Heart right ventricle (tissue), 16 donors: Measurements from ENCODE around the gene ZNF799. TPM values are rescaled to one million over a fixed set of nuclear protein-coding genes. Genes with fewer than 3 reads are reported as not detected.
A peak's percentile ranks its signal among the peaks of the same experiment; 100 is the strongest.
"Not testable (repeated sequence)": the region's sequence is repeated elsewhere in the genome, so short reads cannot be mapped to it uniquely, and the experiment has no call there.

Source experiments
- ATAC-seq, 8 donors: fragments of 200-7000 bp; cut with Tn5 transposase; one replicate each; pipeline ENCODE4 v1.9.1; 2020; ENCODE audit warnings: mild to moderate bottlenecking in 8 of 8, moderate library complexity in 8 of 8, moderate number of reproducible peaks in 1 of 8
- DNase-seq, 2 donors: peaks; one replicate each; pipeline ENCODE4 v3.0.0-alpha.2; 2020
- H3K27ac ChIP-seq, 10 donors: fragments of 200-600 bp; sonication (generic) in 2 of 10; one replicate each; pipeline versions ENCODE4 v1.5.0 to v1.8.0; 2020 to 2022; ENCODE audit warnings: mild to moderate bottlenecking in 3 of 10
- H3K27me3 ChIP-seq, 7 donors: fragments of 200-600 bp; one replicate each; pipeline ENCODE4 v1.8.0; 2021 to 2022; ENCODE audit warnings: mild to moderate bottlenecking in 2 of 7
- H3K36me3 ChIP-seq, 9 donors: fragments of 200-600 bp; sonication (generic) in 1 of 9; one replicate each; pipeline versions ENCODE4 v1.5.0 to v1.8.0; 2020 to 2022; ENCODE audit warnings: mild to moderate bottlenecking in 2 of 9
- H3K4me1 ChIP-seq, 9 donors: fragments of 200-600 bp; sonication (generic) in 1 of 9; one replicate each; pipeline versions ENCODE4 v1.5.0 to v1.8.0; 2020 to 2022; ENCODE audit warnings: mild to moderate bottlenecking in 4 of 9
- H3K4me3 ChIP-seq, 10 donors: fragments of 200-600 bp; sonication (generic) in 2 of 10; one replicate each; pipeline versions ENCODE4 v1.5.0 to v1.8.0; 2020 to 2022; ENCODE audit warnings: mild to moderate bottlenecking in 7 of 10, moderate library complexity in 2 of 10
- H3K9me3 ChIP-seq, 11 donors: fragments of 200-600 bp in 10 of 11; sonication (generic) in 2 of 11; one replicate each; pipeline versions ENCODE4 v1.5.0 to v1.8.0; 2013 to 2022; ENCODE audit warnings: mild to moderate bottlenecking in 2 of 11, control low read depth in 1 of 11, moderate library complexity in 1 of 11
- WGBS, 2 donors: extraction: QIAGEN DNeasy Blood & Tissue Kit; methylation state at CpG; one replicate each; pipeline ENCODE4 v1.1.7; 2013; ENCODE audit warnings: inconsistent platforms in 1 of 2; 5-methylcytosine and 5-hydroxymethylcytosine counted together
- intact Hi-C, 10 donors: fragments of 100-400 bp; cut with DNase I; formaldehyde crosslinking; loops; one replicate each; pipeline versions ENCODE4 v1.11.1 to v1.14.2; 2022
- polyA plus RNA-seq, 2 donors: library from polyadenylated mRNA; stranded (reverse); fragments of 200-250 nt; gene quantifications; one replicate each; pipeline ENCODE4 v1.2.3, GENCODE V29; 2013
- total RNA-seq, 10 donors: library from RNA; stranded (reverse); fragmentation: NEBNext Ultra II Directional in 3 of 10; extraction: Animal tissue kit (Norgen Biotek cat#: 25700) in 3 of 10; gene quantifications; one replicate each; pipeline versions ENCODE4 v1.2.1 to v1.2.4, GENCODE V29; 2021 to 2023
- TF ChIP-seq, protein P1 (sequence below), 9 donors: fragments of 200-600 bp; sonication (generic) in 2 of 9; IDR thresholded peaks; one replicate each; pipeline versions ENCODE4 v1.5.0 to v1.8.0; 2021 to 2022; ENCODE audit warnings: antibody characterized with exemption in 9 of 9, mild to moderate bottlenecking in 5 of 9, moderate library complexity in 1 of 9
- donor health status: Arrhythmogenic right ventricular cardiomyopathy.
- donor health status: ischemic (EF 13 %, LVEDD 7.1; RV severe dilation, severe dysfunction).
- donor health status: healthy with polysubstance abuse.
- donor health status: DM: no; HTN: yes; CAD: no.
- donor health status: DM: no; HTN: no; CAD: no.
- donor health status: ischemic (EF 25% LVEDD 6.9; RV normal size, moderate dysfunction).
- donor health status: ischemic (EF 25% LVEDD 5.7; RV mildly dilated, moderate dysfunction).
- donor health status: healthy.
- donor health status: DM: yes; HTN: yes; CAD: no.
- donor health status: Ischemic cardiomyopathy.
- donor health status: ischemic (EF 35%, LVEDD 5.7; RV mildly dilated, moderate dysfunction).
- donor health status: nonischemic (EF 11% LVEDD 7.7; RV severe dilation, severe dysfunction).
- donor health status: DM: yes; HTN: yes; CAD: no.
- donor health status: PGD.
- donor health status: ischemic (EF 29% LVEDD 5.4; RV normal size, mild dysfunction).
- donor health status: nonischemic (EF 23%, LVEDD 6.1; RV moderate dilation, normal function).

Gene ZNF799
- total and polyA plus RNA-seq, 12 donors = 1.6 to 6.2 (median 2.0) TPM

DNA sequence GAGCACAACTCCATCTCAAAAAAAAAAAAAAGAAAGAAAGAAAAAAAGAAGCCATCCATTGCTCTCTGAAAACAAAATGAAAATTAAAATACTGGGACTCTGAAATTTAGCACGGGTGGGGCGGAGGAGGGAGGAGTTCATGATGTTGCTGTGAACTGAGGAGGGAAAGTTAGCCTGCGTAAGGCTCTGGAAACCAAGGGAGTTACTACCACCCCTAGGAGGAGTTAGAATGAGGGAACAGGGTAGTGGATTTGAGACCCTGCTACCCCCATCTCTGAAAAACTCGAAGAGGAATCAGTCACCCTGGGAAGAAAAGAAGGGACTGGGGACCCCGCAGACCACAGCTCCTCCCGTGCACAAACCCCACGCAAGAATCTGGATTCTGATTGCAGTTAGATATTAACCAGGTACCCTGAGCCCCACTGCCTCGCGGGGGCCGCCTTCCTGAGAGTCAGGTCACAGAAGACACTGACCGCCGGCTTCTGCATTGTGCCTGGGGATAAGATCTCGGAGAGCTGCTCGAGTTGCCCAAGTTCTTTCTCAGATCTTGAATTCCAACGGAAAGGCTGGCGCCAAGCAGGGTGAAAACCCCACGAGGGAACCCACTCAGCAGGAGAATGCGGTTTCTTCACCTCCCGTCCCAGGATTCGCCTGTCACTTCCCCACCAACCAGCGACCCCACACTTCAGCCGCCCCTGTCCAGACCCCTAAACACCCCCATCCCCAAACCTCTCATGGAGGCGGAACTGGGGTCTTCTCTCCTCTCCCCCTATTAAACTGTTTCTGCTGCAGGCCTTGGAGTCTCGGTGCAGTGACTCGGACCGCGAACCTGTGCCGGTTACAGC lies 36.5 kb downstream of the ZNF799 start:
- Histone ChIP-seq H3K4me1 (peaks cover 0 to 22% (median 16%) of the 10 kb centered on the region in 9 donors), H3K4me3 (peak overlapping the region; percentile 58 to 97 (median 81)), H3K27me3 (no peaks in the 10 kb centered on the region), H3K36me3 (no peaks in the 10 kb centered on the region), H3K9me3 (no peaks in the 10 kb centered on the region), H3K27ac (peak overlapping the region; percentile 77 to 96 (median 91))
- 7 to 8% methylated on average over 28 of the region's 28 CpGs for WGBS, 2 donors
- TF ChIP-seq, protein P1, sequence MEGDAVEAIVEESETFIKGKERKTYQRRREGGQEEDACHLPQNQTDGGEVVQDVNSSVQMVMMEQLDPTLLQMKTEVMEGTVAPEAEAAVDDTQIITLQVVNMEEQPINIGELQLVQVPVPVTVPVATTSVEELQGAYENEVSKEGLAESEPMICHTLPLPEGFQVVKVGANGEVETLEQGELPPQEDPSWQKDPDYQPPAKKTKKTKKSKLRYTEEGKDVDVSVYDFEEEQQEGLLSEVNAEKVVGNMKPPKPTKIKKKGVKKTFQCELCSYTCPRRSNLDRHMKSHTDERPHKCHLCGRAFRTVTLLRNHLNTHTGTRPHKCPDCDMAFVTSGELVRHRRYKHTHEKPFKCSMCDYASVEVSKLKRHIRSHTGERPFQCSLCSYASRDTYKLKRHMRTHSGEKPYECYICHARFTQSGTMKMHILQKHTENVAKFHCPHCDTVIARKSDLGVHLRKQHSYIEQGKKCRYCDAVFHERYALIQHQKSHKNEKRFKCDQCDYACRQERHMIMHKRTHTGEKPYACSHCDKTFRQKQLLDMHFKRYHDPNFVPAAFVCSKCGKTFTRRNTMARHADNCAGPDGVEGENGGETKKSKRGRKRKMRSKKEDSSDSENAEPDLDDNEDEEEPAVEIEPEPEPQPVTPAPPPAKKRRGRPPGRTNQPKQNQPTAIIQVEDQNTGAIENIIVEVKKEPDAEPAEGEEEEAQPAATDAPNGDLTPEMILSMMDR (IDR thresholded peaks at IDR 0.05) = no peak
- intact Hi-C loops = loop anchor here in 7 of 10 donors (1.0 to 10.0 kb wide), 10 partner anchors 32 to 170 kb away; partner anchors contain the start of genes ZNF563 (in 5 of the 7), ZNF44 (in 3 of the 7), ZNF443 (in 1 of the 7) and ZNF799 (in 1 of the 7)
- DNase-seq = peak; percentile 12 to 13
- peak in 1 of 8 donors; percentile 8 for ATAC-seq

DNA sequence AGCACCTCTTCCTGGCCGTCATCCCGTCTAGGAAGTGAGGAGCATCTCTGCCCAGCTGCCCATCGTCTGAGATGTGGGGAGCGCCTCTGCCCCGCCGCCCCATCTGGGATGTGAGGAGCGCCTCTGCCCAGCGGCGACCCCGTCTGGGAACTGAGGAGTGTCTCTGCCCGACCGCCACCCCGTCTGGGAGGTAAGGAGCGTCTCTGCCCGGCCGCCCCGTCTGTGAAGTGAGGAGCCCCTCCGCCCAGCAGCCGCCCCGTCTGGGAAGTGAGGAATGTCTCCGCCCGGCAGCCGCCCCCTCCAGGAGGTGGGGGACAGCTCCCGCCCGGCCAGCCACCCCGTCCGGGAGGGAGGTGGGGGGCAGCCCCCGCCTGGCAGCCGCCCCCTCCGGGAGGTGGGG lies 38.8 kb downstream of the ZNF799 start:
- not testable (repeated sequence) for H3K36me3 ChIP-seq, ATAC-seq, DNase-seq, H3K27me3 ChIP-seq, H3K4me3 ChIP-seq, H3K27ac ChIP-seq
- Histone ChIP-seq H3K9me3 (peaks cover 0 to 12% (median 0%) of the 10 kb centered on the region in 11 donors), H3K4me1 (peaks cover 0 to 22% (median 16%) of the 10 kb centered on the region in 9 donors)
- intact Hi-C loops = loop anchor here in 4 of 10 donors (10.0 kb wide), 3 partner anchors 67 to 167 kb away; partner anchors contain the start of gene ZNF44 (in 1 of the 4)
- 95 to 97% methylated on average over 28 to 30 of the region's 30 CpGs for WGBS, 2 donors

DNA sequence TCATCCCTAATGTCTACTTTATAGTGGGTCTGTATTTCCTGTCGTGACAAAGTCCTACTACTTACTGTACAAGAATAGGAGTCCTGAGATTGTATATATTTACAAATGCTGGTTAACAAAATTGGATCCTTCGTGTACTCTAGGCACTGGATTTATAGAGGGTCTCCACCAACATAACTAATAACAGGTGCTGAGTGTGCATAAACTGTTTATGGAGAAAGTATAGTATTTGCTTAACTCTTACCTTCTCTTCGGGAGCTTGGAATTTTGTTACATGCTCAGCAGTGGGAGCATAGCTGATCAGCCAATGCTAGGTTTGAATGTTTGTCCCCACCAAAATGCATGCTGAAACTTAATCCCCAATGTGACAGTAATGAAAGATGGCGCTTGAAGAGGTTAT lies 47.7 kb downstream of the ZNF799 start:
- no peak overlapping the region for H3K4me3 ChIP-seq
- WGBS, 2 donors = 93 to 96% methylated on average over 4 of the region's 4 CpGs

DNA sequence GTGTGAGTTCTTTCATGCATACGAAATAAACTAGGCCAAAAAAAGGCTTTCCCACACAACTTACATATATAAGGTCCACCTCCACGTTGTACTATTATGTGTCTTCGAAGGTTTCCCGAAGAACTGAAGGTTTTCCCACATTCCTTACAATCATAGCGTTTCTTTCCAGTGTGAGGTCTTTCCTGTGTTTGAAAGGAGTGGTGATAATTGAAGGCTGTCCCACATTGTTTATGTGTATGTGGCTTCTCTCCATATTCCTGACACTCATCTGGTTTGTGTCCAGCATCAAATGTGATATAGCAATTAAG lies 50.2 kb downstream of the ZNF799 start:
- H3K36me3 ChIP-seq = peaks cover 0 to 73% (median 35%) of the 10 kb centered on the region in 9 donors
- intact Hi-C loops = no loop called here
- no peak overlapping the region for H3K27ac ChIP-seq
- H3K9me3 ChIP-seq = peaks cover 0 to 100% (median 61%) of the 10 kb centered on the region in 11 donors
- DNase-seq (no peak), ATAC-seq (no peak)
- no peak overlapping the region for H3K4me3 ChIP-seq
- TF ChIP-seq, protein P1 (IDR thresholded peaks at IDR 0.05) = no peak
- no peaks in the 10 kb centered on the region for H3K4me1 ChIP-seq
- H3K27me3 ChIP-seq = no peaks in the 10 kb centered on the region
- 95 to 99% methylated on average over 5 of the region's 5 CpGs for WGBS, 2 donors

More for the DNA sequence above, 47.7 kb downstream of the ZNF799 start:
- H3K27me3 ChIP-seq = no peaks in the 10 kb centered on the region
- DNase-seq (no peak), ATAC-seq (no peak)
- peaks cover 0 to 99% (median 48%) of the 10 kb centered on the region in 11 donors for H3K9me3 ChIP-seq
- intact Hi-C loops = no loop called here
- H3K4me1 ChIP-seq = no peaks in the 10 kb centered on the region
- peaks cover 0 to 57% (median 35%) of the 10 kb centered on the region in 9 donors for H3K36me3 ChIP-seq
- H3K27ac ChIP-seq = no peak overlapping the region
- TF ChIP-seq, protein P1 (IDR thresholded peaks at IDR 0.05) = no peak
